Measurements from ENCODE around the gene EPHB1. TPM values are rescaled to one million over a fixed set of nuclear protein-coding genes. Genes with fewer than 3 reads are reported as not detected.

The EPHB1 gene
- total RNA-seq, 1 donor from 2014 or later: 1.6 TPM

- intact Hi-C loops (cut with DNase I): no loop called here
- no peak overlapping the region for H3K4me3 ChIP-seq
- no peaks in the 10 kb centered on the region for H3K27me3 ChIP-seq
- no peaks in the 10 kb centered on the region for H3K9me3 ChIP-seq
- H3K4me1 ChIP-seq: no peaks in the 10 kb centered on the region
- TF ChIP-seq CTCF (IDR thresholded peaks at IDR 0.05): no peak
- H3K27ac ChIP-seq: no peak overlapping the region
- H3K36me3 ChIP-seq: no peaks in the 10 kb centered on the region
- no peak for DNase-seq
- ATAC-seq: no peak
Observed at GRCh38 chr3:134813618-134814017, 18.6 kb downstream of the EPHB1 start.

- ATAC-seq: no peak
Observed at GRCh38 chr3:134815519-134815918, 20.5 kb downstream of the EPHB1 start.

GRCh38 chr3:134816623-134817022 is 21.6 kb downstream of the EPHB1 start:
- no peak for DNase-seq
- TF ChIP-seq CTCF (IDR thresholded peaks at IDR 0.05): no peak
- ATAC-seq: no peak
- Histone ChIP-seq H3K9me3 (no peaks in the 10 kb centered on the region), H3K27ac (no peak overlapping the region), H3K36me3 (no peaks in the 10 kb centered on the region), H3K4me1 (no peaks in the 10 kb centered on the region), H3K4me3 (no peak overlapping the region), H3K27me3 (no peaks in the 10 kb centered on the region)
- intact Hi-C loops (cut with DNase I): no loop called here

More at GRCh38 chr3:134815519-134815918, 20.5 kb downstream of the EPHB1 start:
- no peak for TF ChIP-seq CTCF (IDR thresholded peaks at IDR 0.05)
- H3K9me3 ChIP-seq: no peaks in the 10 kb centered on the region
- H3K4me1 ChIP-seq: no peaks in the 10 kb centered on the region
- no peak overlapping the region for H3K4me3 ChIP-seq
- no peak overlapping the region for H3K27ac ChIP-seq
- no peaks in the 10 kb centered on the region for H3K36me3 ChIP-seq
- H3K27me3 ChIP-seq: no peaks in the 10 kb centered on the region
- intact Hi-C loops (cut with DNase I): no loop called here
- DNase-seq: no peak

GRCh38 chr3:134817297-134817696 is 22.2 kb downstream of the EPHB1 start:
- no peaks in the 10 kb centered on the region for H3K27me3 ChIP-seq
- H3K27ac ChIP-seq: no peak overlapping the region
- H3K9me3 ChIP-seq: no peaks in the 10 kb centered on the region
- DNase-seq (no peak), ATAC-seq (no peak)
- no peaks in the 10 kb centered on the region for H3K4me1 ChIP-seq
- no peak overlapping the region for H3K4me3 ChIP-seq
- no peaks in the 10 kb centered on the region for H3K36me3 ChIP-seq
- intact Hi-C loops (cut with DNase I): no loop called here
- TF ChIP-seq CTCF (IDR thresholded peaks at IDR 0.05): no peak

- intact Hi-C loops (cut with DNase I): no loop called here
- no peak for TF ChIP-seq CTCF (IDR thresholded peaks at IDR 0.05)
- DNase-seq: no peak
- Histone ChIP-seq H3K27ac (no peak overlapping the region), H3K9me3 (no peaks in the 10 kb centered on the region), H3K36me3 (no peaks in the 10 kb centered on the region), H3K4me1 (no peaks in the 10 kb centered on the region), H3K27me3 (no peaks in the 10 kb centered on the region), H3K4me3 (no peak overlapping the region)
- no peak for ATAC-seq
Observed at GRCh38 chr3:134820994-134821393, 25.9 kb downstream of the EPHB1 start.

GRCh38 chr3:134822090-134822489 is 27.0 kb downstream of the EPHB1 start:
- Histone ChIP-seq H3K4me3 (no peak overlapping the region), H3K9me3 (no peaks in the 10 kb centered on the region), H3K27me3 (no peaks in the 10 kb centered on the region), H3K36me3 (no peaks in the 10 kb centered on the region), H3K4me1 (no peaks in the 10 kb centered on the region), H3K27ac (no peak overlapping the region)
- intact Hi-C loops (cut with DNase I): no loop called here
- ATAC-seq (no peak), DNase-seq (no peak)
- TF ChIP-seq CTCF (IDR thresholded peaks at IDR 0.05): no peak

Measured in upper lobe of right lung (tissue), 1 donor.